Measurements from ENCODE around the gene DNAH11.

Gene DNAH11

GRCh38 chr7:21500117-21500832 is 42.6 kb upstream of the DNAH11 start:
- Histone ChIP-seq H3K4me3 (replicated peaks; ENCODE audit: insufficient read depth, low read length) (no peak overlapping the region), H3K27me3 (ENCODE audit: insufficient read depth, poor library complexity, severe bottlenecking) (no peaks in the 10 kb centered on the region), H3K27ac (replicated peaks) (no peak overlapping the region)
- TF ChIP-seq CTCF (IDR thresholded peaks at IDR 0.05; ENCODE audit: insufficient read depth, low read length) (no peak), POLR2AphosphoS5 (IDR thresholded peaks at IDR 0.05; ENCODE audit: low read depth) (no peak), REST (IDR thresholded peaks at IDR 0.05; ENCODE audit: insufficient replicate concordance, low read depth) (no peak), SPI1 (IDR thresholded peaks at IDR 0.05; ENCODE audit: borderline replicate concordance, low read depth) (no peak)
- DNase-seq (ENCODE audit: low read depth in 1 of 2, low spot score in 1 of 2) = no peak

- H3K27me3 ChIP-seq (ENCODE audit: insufficient read depth, poor library complexity, severe bottlenecking) = no peaks in the 10 kb centered on the region
- TF ChIP-seq SPI1 (IDR thresholded peaks at IDR 0.05; ENCODE audit: borderline replicate concordance, low read depth) (no peak), REST (IDR thresholded peaks at IDR 0.05; ENCODE audit: insufficient replicate concordance, low read depth) (no peak), GABPA (IDR thresholded peaks at IDR 0.05; ENCODE audit: low read depth) (no peak), CTCF (IDR thresholded peaks at IDR 0.05; ENCODE audit: insufficient read depth, low read length) (no peak), POLR2AphosphoS5 (IDR thresholded peaks at IDR 0.05; ENCODE audit: low read depth) (no peak)
- DNase-seq (ENCODE audit: low read depth in 1 of 2, low spot score in 1 of 2) = no peak
- no peak overlapping the region for H3K27ac ChIP-seq (replicated peaks)
- no peak overlapping the region for H3K4me3 ChIP-seq (replicated peaks; ENCODE audit: insufficient read depth, low read length)
Observed at GRCh38 chr7:21504021-21504420, 38.8 kb upstream of the DNAH11 start.

- peak in 1 of 2 experiments; percentile 47 for DNase-seq (ENCODE audit: low read depth in 1 of 2, low spot score in 1 of 2)
- H3K27ac ChIP-seq (replicated peaks) = no peak overlapping the region
- H3K4me3 ChIP-seq (replicated peaks; ENCODE audit: insufficient read depth, low read length) = no peak overlapping the region
- no peak for TF ChIP-seq REST (IDR thresholded peaks at IDR 0.05; ENCODE audit: insufficient replicate concordance, low read depth)
- peak; percentile 22 for TF ChIP-seq CTCF (IDR thresholded peaks at IDR 0.05; ENCODE audit: insufficient read depth, low read length)
- TF ChIP-seq SPI1 (IDR thresholded peaks at IDR 0.05; ENCODE audit: borderline replicate concordance, low read depth) = no peak
- TF ChIP-seq POLR2AphosphoS5 (IDR thresholded peaks at IDR 0.05; ENCODE audit: low read depth) = no peak
- no peaks in the 10 kb centered on the region for H3K27me3 ChIP-seq (ENCODE audit: insufficient read depth, poor library complexity, severe bottlenecking)
Observed at GRCh38 chr7:21507627-21508343, 35.1 kb upstream of the DNAH11 start.
